PC-9 (cell line): Measurements from ENCODE around the gene TENM4. TPM values are rescaled to one million over a fixed set of nuclear protein-coding genes. Genes with fewer than 3 reads are reported as not detected.

ENCODE experiments used
- BruUV-seq: library from RNA; stranded (reverse); fragments of 400-500 nt; replicated peaks from 2 replicates; lab custom pipeline; 2021; lab: Mats Ljungman, UMichigan
- CTCF ChIA-PET: fragments of 300-600 bp; sonication (Branson Sonifier 250); formaldehyde crosslinking; loops from one replicate; lab custom pipeline; 2022; ENCODE audit warnings: antibody characterized with exemption; lab: Charles Lee
- POLR2A ChIA-PET: fragments of 300-600 bp; sonication (Branson Sonifier 250); formaldehyde crosslinking; loops from one replicate; lab custom pipeline; 2022; ENCODE audit warnings: antibody characterized with exemption; ENCODE audit not compliant: unreplicated experiment; lab: Charles Lee
- DNase-seq, 2 experiments: peaks; one replicate each; pipeline versions ENCODE4 v3.0.0 to v3.0.0-alpha.2; 2015 to 2022; ENCODE audit warnings: mixed read lengths in 1 of 2
- H2AFZ ChIP-seq: fragments of 200-600 bp; sonication (generic); 2 replicates; pipeline ENCODE4 v1.8.1; 2017; ENCODE audit warnings: antibody characterized with exemption
- H3F3A ChIP-seq: fragments of 200-600 bp; sonication (generic); 2 replicates; pipeline ENCODE4 v1.8.1; 2017; ENCODE audit warnings: antibody characterized with exemption, mild to moderate bottlenecking, low read depth; ENCODE audit not compliant: insufficient read depth
- H3K27ac ChIP-seq: fragments of 200-600 bp; sonication (generic); 2 replicates; pipeline ENCODE4 v1.6.1; 2016; ENCODE audit warnings: mixed run types
- H3K27me3 ChIP-seq: fragments of 200-600 bp; sonication (generic); 2 replicates; pipeline ENCODE4 v1.6.1; 2016; ENCODE audit warnings: low read depth, mixed run types; ENCODE audit not compliant: insufficient read depth
- H3K36me3 ChIP-seq: fragments of 200-600 bp; sonication (generic); 2 replicates; pipeline ENCODE4 v1.6.1; 2016; ENCODE audit warnings: low read depth, mixed run types
- H3K4me1 ChIP-seq: fragments of 200-600 bp; sonication (generic); replicated peaks from 2 replicates; pipeline ENCODE4 v1.6.1; 2016; ENCODE audit warnings: mixed run types; ENCODE audit not compliant: insufficient read depth
- H3K4me2 ChIP-seq: fragments of 200-600 bp; sonication (generic); 2 replicates; pipeline ENCODE4 v1.6.1; 2017; ENCODE audit warnings: mixed run types
- H3K4me3 ChIP-seq: fragments of 200-600 bp; sonication (generic); 2 replicates; pipeline ENCODE4 v1.6.1; 2016; ENCODE audit warnings: mixed run types
- H3K79me2 ChIP-seq: fragments of 200-600 bp; sonication (generic); 2 replicates; pipeline ENCODE4 v1.6.1; 2017; ENCODE audit warnings: low read depth, mixed run types
- H3K9me2 ChIP-seq: fragments of 200-600 bp; sonication (generic); 2 replicates; pipeline ENCODE4 v1.8.1; 2017; ENCODE audit warnings: mild to moderate bottlenecking; ENCODE audit not compliant: insufficient read depth
- H3K9me3 ChIP-seq: fragments of 200-600 bp; sonication (generic); 2 replicates; pipeline ENCODE4 v1.8.1; 2016; ENCODE audit warnings: low read depth; ENCODE audit not compliant: insufficient read depth
- H4K20me1 ChIP-seq: fragments of 200-600 bp; sonication (generic); 2 replicates; pipeline ENCODE4 v1.8.1; 2017; ENCODE audit not compliant: insufficient read depth
- EZH2 ChIP-seq: fragments of 200-600 bp; sonication (generic); IDR thresholded peaks from 2 replicates; pipeline ENCODE4 v1.8.0; 2017; ENCODE audit warnings: antibody characterized with exemption, low read depth
- intact Hi-C: fragments of 100-400 bp; cut with micrococcal nuclease; formaldehyde crosslinking; loops from one replicate; pipeline ENCODE4 v1.10.0; 2022; ENCODE audit not compliant: unreplicated experiment
- total RNA-seq: library from RNA; stranded (reverse); gene quantifications from 2 replicates; pipeline ENCODE4 v1.2.3, GENCODE V29; 2021
- TF ChIP-seq, protein P1 (sequence below): fragments of 200-600 bp; sonication (generic); conservative IDR thresholded peaks from 2 replicates; pipeline ENCODE4 v1.6.1; 2017; ENCODE audit warnings: mixed run types, antibody characterized with exemption, mild to moderate bottlenecking, moderate library complexity

TENM4 gene
- total RNA-seq, 1 experiment from 2014 or later: not detected

DNA sequence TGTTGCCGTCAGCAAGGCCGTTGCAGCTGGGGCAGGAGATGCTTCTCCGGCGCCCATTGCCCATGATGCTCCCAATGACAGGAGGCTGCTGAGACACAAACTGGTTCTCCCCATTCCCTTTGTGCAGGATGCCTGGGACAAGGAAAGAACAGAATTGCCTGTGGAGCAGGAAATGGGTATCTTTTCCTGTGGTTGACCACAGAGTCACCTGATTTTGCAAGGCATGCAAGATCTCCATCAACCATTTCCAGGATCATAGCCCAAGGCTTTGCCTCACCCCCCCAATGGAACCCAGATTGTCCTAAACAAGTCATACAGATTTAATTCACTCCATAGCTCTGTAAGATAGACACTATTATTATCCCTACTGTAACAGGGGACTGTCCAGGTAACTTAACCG lies 718.0 kb downstream of the TENM4 start:
- Histone ChIP-seq H3K4me3 (no peak overlapping the region), H3K79me2 (no peaks in the 10 kb centered on the region), H2AFZ (no peak overlapping the region), H3F3A (no peaks in the 10 kb centered on the region), H3K27ac (no peak overlapping the region), H4K20me1 (no peaks in the 10 kb centered on the region), H3K9me2 (no peaks in the 10 kb centered on the region), H3K27me3 (peaks cover 73% of the 10 kb centered on the region), H3K9me3 (no peaks in the 10 kb centered on the region), H3K36me3 (no peaks in the 10 kb centered on the region), H3K4me2 (no peak overlapping the region), H3K4me1 (no peaks in the 10 kb centered on the region)
- BruUV-seq: no TSS peak
- intact Hi-C loops: no loop called here
- DNase-seq: no peak
- TF ChIP-seq EZH2: no peak
- TF ChIP-seq, protein P1, sequence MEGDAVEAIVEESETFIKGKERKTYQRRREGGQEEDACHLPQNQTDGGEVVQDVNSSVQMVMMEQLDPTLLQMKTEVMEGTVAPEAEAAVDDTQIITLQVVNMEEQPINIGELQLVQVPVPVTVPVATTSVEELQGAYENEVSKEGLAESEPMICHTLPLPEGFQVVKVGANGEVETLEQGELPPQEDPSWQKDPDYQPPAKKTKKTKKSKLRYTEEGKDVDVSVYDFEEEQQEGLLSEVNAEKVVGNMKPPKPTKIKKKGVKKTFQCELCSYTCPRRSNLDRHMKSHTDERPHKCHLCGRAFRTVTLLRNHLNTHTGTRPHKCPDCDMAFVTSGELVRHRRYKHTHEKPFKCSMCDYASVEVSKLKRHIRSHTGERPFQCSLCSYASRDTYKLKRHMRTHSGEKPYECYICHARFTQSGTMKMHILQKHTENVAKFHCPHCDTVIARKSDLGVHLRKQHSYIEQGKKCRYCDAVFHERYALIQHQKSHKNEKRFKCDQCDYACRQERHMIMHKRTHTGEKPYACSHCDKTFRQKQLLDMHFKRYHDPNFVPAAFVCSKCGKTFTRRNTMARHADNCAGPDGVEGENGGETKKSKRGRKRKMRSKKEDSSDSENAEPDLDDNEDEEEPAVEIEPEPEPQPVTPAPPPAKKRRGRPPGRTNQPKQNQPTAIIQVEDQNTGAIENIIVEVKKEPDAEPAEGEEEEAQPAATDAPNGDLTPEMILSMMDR: no peak
- ChIA-PET CTCF (no interaction called here), POLR2A (no interaction called here)

GRCh38 chr11:78720281-78720989 lies 720.4 kb downstream of the TENM4 start:
- intact Hi-C loops: no loop called here
- CTCF ChIA-PET: no interaction called here
- POLR2A ChIA-PET: no interaction called here

GRCh38 chr11:78717041-78717440 lies 723.8 kb downstream of the TENM4 start:
- ChIA-PET CTCF (no interaction called here), POLR2A (no interaction called here)
- TF ChIP-seq, protein P1: no peak
- TF ChIP-seq EZH2: no peak
- H3K9me3 ChIP-seq: no peaks in the 10 kb centered on the region
- H3K79me2 ChIP-seq: no peaks in the 10 kb centered on the region
- no peak overlapping the region for H3K4me3 ChIP-seq
- intact Hi-C loops: no loop called here
- H3K36me3 ChIP-seq: no peaks in the 10 kb centered on the region
- BruUV-seq: no TSS peak
- H3K4me1 ChIP-seq: no peaks in the 10 kb centered on the region
- no peaks in the 10 kb centered on the region for H3K9me2 ChIP-seq
- H3K27me3 ChIP-seq: peaks cover 51% of the 10 kb centered on the region
- no peak overlapping the region for H3K4me2 ChIP-seq
- no peaks in the 10 kb centered on the region; the same call in 1 of the 2 replicates for H4K20me1 ChIP-seq
- no peak overlapping the region for H2AFZ ChIP-seq
- H3F3A ChIP-seq: no peaks in the 10 kb centered on the region
- no peak overlapping the region for H3K27ac ChIP-seq
- DNase-seq: no peak

More at GRCh38 chr11:78720281-78720989, 720.4 kb downstream of the TENM4 start:
- BruUV-seq: no TSS peak
- DNase-seq: no peak
- Histone ChIP-seq H3K27me3 (peaks cover 58% of the 10 kb centered on the region), H4K20me1 (no peaks in the 10 kb centered on the region; the same call in 1 of the 2 replicates), H3K36me3 (no peaks in the 10 kb centered on the region), H2AFZ (no peak overlapping the region), H3K9me3 (no peaks in the 10 kb centered on the region), H3K4me1 (no peaks in the 10 kb centered on the region), H3K9me2 (no peaks in the 10 kb centered on the region), H3K27ac (no peak overlapping the region), H3K79me2 (no peaks in the 10 kb centered on the region), H3F3A (no peaks in the 10 kb centered on the region), H3K4me3 (no peak overlapping the region), H3K4me2 (no peak overlapping the region)
- no peak for TF ChIP-seq EZH2
- TF ChIP-seq, protein P1: no peak
